Fibroblast of lung (primary cell): ENCODE results near the gene MPL. TPM values are rescaled to one million over a fixed set of nuclear protein-coding genes. Genes with fewer than 3 reads are reported as not detected.

Source experiments
- DNase-seq, 2 donors: peaks; one replicate each; pipeline versions ENCODE4 v3.0.0 to v3.0.0-alpha.2; 2010; ENCODE audit warnings: low read depth in 2 of 2
- H2AFZ ChIP-seq: 2 replicates; pipeline ENCODE4 v1.5.1; 2012; ENCODE audit warnings: low read length, control low read depth, inconsistent platforms
- H3K27ac ChIP-seq: 2 replicates; pipeline ENCODE4 v1.5.1; 2011; ENCODE audit warnings: low read length, control low read depth; ENCODE audit not compliant: insufficient read depth
- H3K27me3 ChIP-seq: 2 replicates; pipeline ENCODE4 v1.5.1; 2011; ENCODE audit warnings: mild to moderate bottlenecking, low read length; ENCODE audit not compliant: control insufficient read depth, insufficient read depth
- H3K36me3 ChIP-seq: 2 replicates; pipeline ENCODE4 v1.5.1; 2011; ENCODE audit warnings: low read length; ENCODE audit not compliant: control insufficient read depth, insufficient read depth
- H3K4me1 ChIP-seq: 2 replicates; pipeline ENCODE4 v1.5.1; 2011; ENCODE audit warnings: low read length; ENCODE audit not compliant: control insufficient read depth, insufficient read depth; ENCODE audit errors: extremely low read depth
- H3K4me2 ChIP-seq: 2 replicates; pipeline ENCODE4 v1.5.1; 2011; ENCODE audit warnings: low read length, control low read depth; ENCODE audit not compliant: insufficient read depth; ENCODE audit errors: extremely low read depth
- H3K4me3 ChIP-seq, 4 experiments: fragments of 200-600 bp in 1 of 4; sonication (generic) in 1 of 4; replicated peaks in 1 of 4; 2 replicates each; pipeline ENCODE4 v1.5.1; 2011 to 2016; ENCODE audit warnings: low read length in 4 of 4, low read depth in 3 of 4, mild to moderate bottlenecking in 3 of 4, control low read depth in 2 of 4, inconsistent platforms in 1 of 4, mixed read lengths in 1 of 4; ENCODE audit not compliant: insufficient read depth in 1 of 4; ENCODE audit errors: control extremely low read depth in 1 of 4
- H3K79me2 ChIP-seq: 2 replicates; pipeline ENCODE4 v1.5.1; 2012; ENCODE audit warnings: mild to moderate bottlenecking, low read length, inconsistent platforms; ENCODE audit not compliant: control insufficient read depth, insufficient read depth
- H3K9ac ChIP-seq: 2 replicates; pipeline ENCODE4 v1.5.1; 2011; ENCODE audit warnings: mild to moderate bottlenecking, low read length, control low read depth; ENCODE audit not compliant: insufficient read depth
- H3K9me3 ChIP-seq: 2 replicates; pipeline ENCODE4 v1.5.1; 2012; ENCODE audit warnings: low read depth, low read length; ENCODE audit not compliant: control insufficient read depth, insufficient read depth
- H4K20me1 ChIP-seq: 2 replicates; pipeline ENCODE4 v1.5.1; 2011; ENCODE audit warnings: low read length; ENCODE audit not compliant: control insufficient read depth, insufficient read depth; ENCODE audit errors: extremely low read depth
- CTCF ChIP-seq, 2 donors: IDR thresholded peaks in 1 of 2; conservative IDR thresholded peaks in 1 of 2; 1 replicate in 1 of 2; 2 replicates in 1 of 2; pipeline ENCODE4 v1.5.1; 2011 to 2012; ENCODE audit warnings: low read length in 2 of 2, control low read depth in 1 of 2, inconsistent platforms in 1 of 2, low read depth in 1 of 2, mild to moderate bottlenecking in 1 of 2
- EZH2 ChIP-seq: IDR thresholded peaks from 2 replicates; pipeline ENCODE4 v1.5.1; 2012; ENCODE audit warnings: low read length, control low read depth, mild to moderate bottlenecking; ENCODE audit errors: missing control alignments
- polyA plus RNA-seq, 2 donors: library from polyadenylated mRNA; depleted of rRNA in 1 of 2; stranded (reverse) in 1 of 2; unstranded in 1 of 2; fragments of >200 nt; gene quantifications; 2 replicates each; pipeline ENCODE4 v1.2.1, GENCODE V29; 2011 to 2012; ENCODE audit warnings: missing spikeins in 1 of 2
- total RNA-seq: library from RNA; depleted of rRNA; stranded (reverse); fragments of >200 nt; gene quantifications from 2 replicates; pipeline ENCODE4 v1.2.1, GENCODE V29; 2014

The MPL gene
- total and polyA plus RNA-seq, 2 donors (not counting 1 experiment from before 2014, with no cell fraction given), result not detected

DNA sequence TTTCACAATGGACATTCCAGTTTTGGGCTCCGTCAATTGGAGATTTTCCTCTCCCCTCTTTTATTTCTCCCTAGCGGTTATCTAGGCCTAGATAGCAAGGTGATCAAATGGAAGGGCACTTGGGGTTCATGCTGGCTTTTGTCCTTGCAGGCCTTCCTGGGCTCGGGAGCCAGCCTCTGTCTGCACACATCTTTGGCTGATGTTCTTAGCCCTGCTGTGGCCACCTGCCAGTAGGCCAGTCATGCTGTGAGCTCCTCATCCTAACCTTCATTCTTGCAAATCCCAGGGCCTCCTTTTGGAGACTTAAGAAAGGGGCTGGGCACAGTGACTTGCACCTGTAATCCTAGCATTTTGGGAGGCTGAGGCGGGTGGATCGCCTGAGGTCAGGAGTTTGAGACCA lies 23.4 kb upstream of the MPL start:
- no peaks in the 10 kb centered on the region for H4K20me1 ChIP-seq
- H3K4me3 ChIP-seq, result no peak overlapping the region
- H3K79me2 ChIP-seq, result no peaks in the 10 kb centered on the region
- H3K9me3 ChIP-seq, result no peaks in the 10 kb centered on the region
- no peaks in the 10 kb centered on the region for H3K27me3 ChIP-seq
- no peak overlapping the region for H3K9ac ChIP-seq
- TF ChIP-seq CTCF (conservative IDR thresholded peaks at IDR 0.05 in 1 of 2, IDR thresholded peaks at IDR 0.05 in 1 of 2; ENCODE audit: low read depth in 1 of 2, low read length in 2 of 2) (no peak), EZH2 (no peak)
- DNase-seq, result no peak
- H3K4me1 ChIP-seq, result no peaks in the 10 kb centered on the region
- H3K36me3 ChIP-seq, result no peaks in the 10 kb centered on the region
- H3K4me2 ChIP-seq, result no peak overlapping the region
- H2AFZ ChIP-seq, result no peak overlapping the region
- no peak overlapping the region for H3K27ac ChIP-seq

DNA sequence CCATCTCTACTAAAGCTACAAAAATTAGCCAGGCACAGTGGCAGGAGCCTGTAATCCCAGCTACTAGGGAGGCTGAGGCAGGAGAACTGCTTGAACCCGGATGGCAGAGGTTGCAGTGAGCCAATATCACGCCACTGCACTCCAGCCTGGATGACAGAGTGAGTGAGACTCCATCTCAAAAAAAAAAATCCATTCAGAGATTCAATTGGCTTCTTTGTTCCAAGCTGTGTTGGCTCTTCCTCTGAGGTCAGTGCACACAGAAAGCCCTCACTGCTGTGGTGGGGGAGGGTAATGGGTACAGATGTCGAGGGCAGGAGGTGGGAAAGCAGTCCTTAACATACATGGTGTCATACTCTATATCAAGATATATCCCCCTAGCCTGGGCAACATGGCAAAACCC lies 22.1 kb upstream of the MPL start:
- H2AFZ ChIP-seq, result no peak overlapping the region
- no peaks in the 10 kb centered on the region for H3K27me3 ChIP-seq
- H4K20me1 ChIP-seq, result no peaks in the 10 kb centered on the region
- no peaks in the 10 kb centered on the region for H3K4me1 ChIP-seq
- H3K9ac ChIP-seq, result no peak overlapping the region
- no peak overlapping the region for H3K4me3 ChIP-seq
- no peak overlapping the region for H3K27ac ChIP-seq
- no peak overlapping the region for H3K4me2 ChIP-seq
- no peak for DNase-seq
- H3K36me3 ChIP-seq, result no peaks in the 10 kb centered on the region
- no peaks in the 10 kb centered on the region for H3K79me2 ChIP-seq
- TF ChIP-seq EZH2, result no peak
- no peak for TF ChIP-seq CTCF (conservative IDR thresholded peaks at IDR 0.05 in 1 of 2, IDR thresholded peaks at IDR 0.05 in 1 of 2; ENCODE audit: low read depth in 1 of 2, low read length in 2 of 2)
- H3K9me3 ChIP-seq, result no peaks in the 10 kb centered on the region

DNA sequence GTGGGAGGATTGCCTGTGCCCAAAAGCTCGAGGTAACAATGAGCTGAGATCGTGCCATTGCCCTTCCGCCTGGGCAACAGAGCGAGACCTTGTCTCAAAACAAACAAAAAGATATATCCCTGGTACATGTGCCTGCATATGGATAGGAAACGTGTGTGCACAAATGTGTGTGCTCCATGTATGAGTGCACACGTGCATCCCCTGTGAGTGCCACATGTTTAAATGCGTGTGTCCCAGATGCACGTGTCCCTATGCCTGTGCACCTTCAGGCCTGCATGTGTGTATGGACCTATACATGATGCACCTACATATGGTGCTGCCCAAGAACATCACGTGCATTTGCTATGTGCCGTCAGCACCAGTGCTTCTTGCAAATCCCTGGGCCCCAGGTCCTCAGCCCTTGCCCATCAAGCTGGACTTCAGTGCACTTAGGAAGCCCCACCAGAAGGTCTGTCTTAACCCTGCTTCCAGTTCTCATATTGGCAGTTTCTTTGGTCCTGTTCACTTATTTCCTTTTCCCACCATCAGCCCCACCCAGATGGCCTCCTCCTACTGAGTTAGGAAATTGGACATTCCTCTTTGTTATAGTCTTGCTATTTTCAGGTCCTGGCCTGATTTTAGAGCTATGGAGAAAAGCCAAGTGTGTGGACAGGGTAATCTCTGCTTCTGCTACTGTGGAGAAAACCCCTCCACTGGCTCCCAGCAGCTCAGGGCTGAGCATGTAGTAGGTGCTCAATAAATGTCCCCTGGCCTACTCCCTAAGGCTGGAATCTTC lies 21.5 kb upstream of the MPL start:
- DNase-seq, result peak in 1 of 2 donors; percentile 13
- Histone ChIP-seq H3K9me3 (no peaks in the 10 kb centered on the region), H3K27ac (no peak overlapping the region), H3K36me3 (no peaks in the 10 kb centered on the region), H3K4me2 (no peak overlapping the region), H3K4me1 (no peaks in the 10 kb centered on the region), H3K27me3 (no peaks in the 10 kb centered on the region), H3K9ac (no peak overlapping the region), H4K20me1 (no peaks in the 10 kb centered on the region), H3K79me2 (no peaks in the 10 kb centered on the region), H2AFZ (no peak overlapping the region), H3K4me3 (no peak overlapping the region)
- TF ChIP-seq EZH2, result no peak
- TF ChIP-seq CTCF (conservative IDR thresholded peaks at IDR 0.05 in 1 of 2, IDR thresholded peaks at IDR 0.05 in 1 of 2; ENCODE audit: low read depth in 1 of 2, low read length in 2 of 2), result no peak
